HCT116 (cell line): ENCODE measurements around the gene EGFL6.

Experiments
- ATF3 ChIP-seq: IDR thresholded peaks from 2 replicates; pipeline ENCODE4 v1.6.1; 2012
- CEBPB ChIP-seq: IDR thresholded peaks from 2 replicates; pipeline ENCODE4 v1.6.1; 2012; ENCODE audit warnings: low read depth
- CTCF ChIP-seq, 3 experiments: fragments of 200-600 bp in 1 of 3; sonication (generic) in 1 of 3; IDR thresholded peaks in 2 of 3; conservative IDR thresholded peaks in 1 of 3; 2 replicates each; pipeline ENCODE4 v1.5.1; 2012 to 2017; ENCODE audit warnings: low read depth in 2 of 3, low read length in 2 of 3, antibody characterized with exemption in 1 of 3, borderline replicate concordance in 1 of 3, control low read depth in 1 of 3, mild to moderate bottlenecking in 1 of 3, mixed read lengths in 1 of 3, mixed run types in 1 of 3, moderate library complexity in 1 of 3; ENCODE audit not compliant: insufficient read depth in 1 of 3
- EGR1 ChIP-seq: IDR thresholded peaks from 2 replicates; pipeline ENCODE4 v1.6.1; 2012; ENCODE audit warnings: low read depth
- FOSL1 ChIP-seq: IDR thresholded peaks from 2 replicates; pipeline ENCODE4 v1.6.1; 2012; ENCODE audit warnings: low read depth
- JUND ChIP-seq: IDR thresholded peaks from 2 replicates; pipeline ENCODE4 v1.6.1; 2012
- POLR2A ChIP-seq: IDR thresholded peaks from 2 replicates; pipeline ENCODE4 v1.7.0; 2011; ENCODE audit warnings: borderline replicate concordance; ENCODE audit not compliant: insufficient read depth, insufficient read length; ENCODE audit errors: extremely low read depth
- POLR2AphosphoS5 ChIP-seq: IDR thresholded peaks from 2 replicates; pipeline ENCODE4 v1.6.1; 2011; ENCODE audit warnings: mild to moderate bottlenecking, low read depth, low read length, moderate library complexity
- RAD21 ChIP-seq: IDR thresholded peaks from 2 replicates; pipeline ENCODE4 v1.6.1; 2012; ENCODE audit warnings: low read depth, mild to moderate bottlenecking
- SP1 ChIP-seq: IDR thresholded peaks from 2 replicates; pipeline ENCODE4 v1.6.1; 2012; ENCODE audit warnings: low read depth
- TCF7L2 ChIP-seq: IDR thresholded peaks from 2 replicates; pipeline ENCODE4 v1.7.0; 2011; ENCODE audit warnings: borderline replicate concordance, inconsistent platforms; ENCODE audit not compliant: insufficient read depth, insufficient read length; ENCODE audit errors: extremely low read depth
- YY1 ChIP-seq: IDR thresholded peaks from 2 replicates; pipeline ENCODE4 v1.6.1; 2011; ENCODE audit warnings: low read length, low read depth, moderate library complexity, mild to moderate bottlenecking; ENCODE audit not compliant: insufficient replicate concordance; ENCODE audit errors: extremely low read depth
- ZFX ChIP-seq: fragments of 450-650 bp; IDR thresholded peaks from 2 replicates; pipeline ENCODE4 v1.6.1; 2017

GRCh38 chrX:13545726-13546125 is 23.7 kb upstream of the EGFL6 start:
- no peak for TF ChIP-seq TCF7L2
- no peak for TF ChIP-seq POLR2A
- TF ChIP-seq FOSL1 = no peak
- no peak for TF ChIP-seq ZFX
- no peak for TF ChIP-seq CEBPB
- no peak for TF ChIP-seq ATF3
- no peak for TF ChIP-seq POLR2AphosphoS5
- no peak for TF ChIP-seq CTCF (IDR thresholded peaks at IDR 0.05 in 2 of 3, conservative IDR thresholded peaks at IDR 0.05 in 1 of 3; ENCODE audit: borderline replicate concordance in 1 of 3, insufficient read depth in 1 of 3, low read depth in 2 of 3, low read length in 2 of 3)
- no peak for TF ChIP-seq EGR1
- no peak for TF ChIP-seq YY1
- TF ChIP-seq SP1 = no peak
- TF ChIP-seq JUND = no peak
- TF ChIP-seq RAD21 = no peak
